ENCODE data around the gene CTSL. TPM values are rescaled to one million over a fixed set of nuclear protein-coding genes. Genes with fewer than 3 reads are reported as not detected.
A peak's percentile ranks its signal among the peaks of the same experiment; 100 is the strongest.

CTSL gene
- total and polyA plus RNA-seq, 2 of the 13 experiments (the other 11 are each of a cell fraction or from before 2014, with no cell fraction given) = 78.1 to 113 TPM

DNA sequence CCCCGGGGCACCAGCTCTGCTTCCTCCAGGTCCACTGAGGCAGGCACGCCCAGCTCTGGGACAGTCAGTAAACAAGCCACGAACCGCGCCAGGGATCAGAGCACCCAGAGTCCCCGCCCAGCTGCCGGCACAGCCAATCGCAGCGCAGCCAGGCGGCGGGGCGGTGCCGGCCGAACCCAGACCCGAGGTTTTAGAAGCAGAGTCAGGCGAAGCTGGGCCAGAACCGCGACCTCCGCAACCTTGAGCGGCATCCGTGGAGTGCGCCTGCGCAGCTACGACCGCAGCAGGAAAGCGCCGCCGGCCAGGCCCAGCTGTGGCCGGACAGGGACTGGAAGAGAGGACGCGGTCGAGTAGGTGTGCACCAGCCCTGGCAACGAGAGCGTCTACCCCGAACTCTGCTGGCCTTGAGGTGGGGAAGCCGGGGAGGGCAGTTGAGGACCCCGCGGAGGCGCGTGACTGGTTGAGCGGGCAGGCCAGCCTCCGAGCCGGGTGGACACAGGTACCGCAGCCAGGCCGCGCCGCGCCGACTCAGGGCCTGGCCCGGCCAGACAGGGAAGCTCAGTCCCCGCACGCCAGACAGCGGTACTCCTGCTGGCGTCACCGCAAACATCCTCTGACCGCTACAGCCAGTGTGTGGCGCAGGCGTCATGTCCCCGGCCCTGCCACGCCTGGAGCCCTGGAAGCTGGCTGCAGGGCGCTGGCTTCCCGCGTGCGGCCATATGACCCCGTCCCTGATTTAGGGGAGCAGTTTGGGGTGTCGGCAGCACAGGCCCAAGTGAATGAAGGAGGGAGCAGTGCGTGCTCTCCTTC is at the start of gene CTSL (continued):
- TF ChIP-seq FOSL1 (CRISPR knock-in tag; IDR thresholded peaks at IDR 0.05; ENCODE audit: borderline replicate concordance) (peak; percentile 49; the same call in 1 of the 2 replicates), NFRKB (IDR thresholded peaks at IDR 0.05) (no peak), FLYWCH1 (CRISPR knock-in tag; IDR thresholded peaks at IDR 0.05) (no peak), MTA3 (CRISPR knock-in tag; IDR thresholded peaks at IDR 0.05) (no peak), ZNF30 (CRISPR knock-in tag; IDR thresholded peaks at IDR 0.05) (no peak), EZH2 (conservative IDR thresholded peaks at IDR 0.05; ENCODE audit: low read depth, low read length) (no peak), NFATC3 (CRISPR knock-in tag; IDR thresholded peaks at IDR 0.05) (peak; percentile 90), FOSL2 (CRISPR knock-in tag; IDR thresholded peaks at IDR 0.05) (peak; percentile 61; the same call in 1 of the 2 replicates), ZNF337 (CRISPR knock-in tag; IDR thresholded peaks at IDR 0.05; ENCODE audit: borderline replicate concordance, low read depth) (peak; percentile 88; the same call in 1 of the 2 replicates), TRIM24 (CRISPR knock-in tag; IDR thresholded peaks at IDR 0.05) (no peak), ZNF543 (CRISPR knock-in tag; IDR thresholded peaks at IDR 0.05) (peak; percentile 87), ZNF280D (CRISPR knock-in tag; IDR thresholded peaks at IDR 0.05) (peak; percentile 79; the same call in 1 of the 2 replicates), RCOR2 (CRISPR knock-in tag; IDR thresholded peaks at IDR 0.05) (0 out of 2 replicates have a peak, but pooled peaks have one; percentile 21), ZSCAN25 (CRISPR knock-in tag; IDR thresholded peaks at IDR 0.05) (peak; percentile 54), FOXA1 (IDR thresholded peaks at IDR 0.05) (no peak), FOXA1 (CRISPR knock-in tag; IDR thresholded peaks at IDR 0.05) (peak; percentile 87), ZNF34 (CRISPR knock-in tag; IDR thresholded peaks at IDR 0.05; ENCODE audit: borderline replicate concordance) (0 out of 2 replicates have a peak, but pooled peaks have one; percentile 81), ZNF367 (CRISPR knock-in tag; IDR thresholded peaks at IDR 0.05; ENCODE audit: borderline replicate concordance) (peak; percentile 82; the same call in 1 of the 2 replicates), TEAD3 (CRISPR knock-in tag; optimal IDR thresholded peaks at IDR 0.05; ENCODE audit: borderline replicate concordance) (peak; percentile 40)
- TF ChIP-seq, protein P1, sequence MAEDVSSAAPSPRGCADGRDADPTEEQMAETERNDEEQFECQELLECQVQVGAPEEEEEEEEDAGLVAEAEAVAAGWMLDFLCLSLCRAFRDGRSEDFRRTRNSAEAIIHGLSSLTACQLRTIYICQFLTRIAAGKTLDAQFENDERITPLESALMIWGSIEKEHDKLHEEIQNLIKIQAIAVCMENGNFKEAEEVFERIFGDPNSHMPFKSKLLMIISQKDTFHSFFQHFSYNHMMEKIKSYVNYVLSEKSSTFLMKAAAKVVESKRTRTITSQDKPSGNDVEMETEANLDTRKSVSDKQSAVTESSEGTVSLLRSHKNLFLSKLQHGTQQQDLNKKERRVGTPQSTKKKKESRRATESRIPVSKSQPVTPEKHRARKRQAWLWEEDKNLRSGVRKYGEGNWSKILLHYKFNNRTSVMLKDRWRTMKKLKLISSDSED (CRISPR knock-in tag; IDR thresholded peaks at IDR 0.05) = peak; percentile 92
- TF ChIP-seq, protein P2, sequence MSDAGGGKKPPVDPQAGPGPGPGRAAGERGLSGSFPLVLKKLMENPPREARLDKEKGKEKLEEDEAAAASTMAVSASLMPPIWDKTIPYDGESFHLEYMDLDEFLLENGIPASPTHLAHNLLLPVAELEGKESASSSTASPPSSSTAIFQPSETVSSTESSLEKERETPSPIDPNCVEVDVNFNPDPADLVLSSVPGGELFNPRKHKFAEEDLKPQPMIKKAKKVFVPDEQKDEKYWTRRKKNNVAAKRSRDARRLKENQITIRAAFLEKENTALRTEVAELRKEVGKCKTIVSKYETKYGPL (CRISPR knock-in tag; IDR thresholded peaks at IDR 0.05) = no peak
- TF ChIP-seq, protein P3, sequence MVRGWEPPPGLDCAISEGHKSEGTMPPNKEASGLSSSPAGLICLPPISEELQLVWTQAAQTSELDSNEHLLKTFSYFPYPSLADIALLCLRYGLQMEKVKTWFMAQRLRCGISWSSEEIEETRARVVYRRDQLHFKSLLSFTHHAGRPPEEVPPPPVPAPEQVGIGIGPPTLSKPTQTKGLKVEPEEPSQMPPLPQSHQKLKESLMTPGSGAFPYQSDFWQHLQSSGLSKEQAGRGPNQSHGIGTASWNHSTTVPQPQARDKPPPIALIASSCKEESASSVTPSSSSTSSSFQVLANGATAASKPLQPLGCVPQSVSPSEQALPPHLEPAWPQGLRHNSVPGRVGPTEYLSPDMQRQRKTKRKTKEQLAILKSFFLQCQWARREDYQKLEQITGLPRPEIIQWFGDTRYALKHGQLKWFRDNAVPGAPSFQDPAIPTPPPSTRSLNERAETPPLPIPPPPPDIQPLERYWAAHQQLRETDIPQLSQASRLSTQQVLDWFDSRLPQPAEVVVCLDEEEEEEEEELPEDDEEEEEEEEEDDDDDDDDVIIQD (CRISPR knock-in tag; IDR thresholded peaks at IDR 0.05; ENCODE audit: low read depth) = no peak
